GM12878 (cell line): ENCODE measurements around the gene GPR171.

Experiments
- BACH1 ChIP-seq: fragments of 450-650 bp; IDR thresholded peaks from 2 replicates; pipeline ENCODE4 v1.6.1; 2017; ENCODE audit warnings: mild to moderate bottlenecking, borderline replicate concordance
- CTCF ChIP-seq, 3 experiments: IDR thresholded peaks in 2 of 3; conservative IDR thresholded peaks in 1 of 3; 2 replicates each; pipeline ENCODE4 v1.5.1; 2011; ENCODE audit warnings: low read depth in 3 of 3, low read length in 3 of 3, mild to moderate bottlenecking in 3 of 3, control low read depth in 2 of 3, moderate library complexity in 2 of 3, inconsistent platforms in 1 of 3, mixed read lengths in 1 of 3; ENCODE audit not compliant: control insufficient read depth in 2 of 3, insufficient read depth in 1 of 3; ENCODE audit errors: extremely low read depth in 1 of 3
- E4F1 ChIP-seq: fragments of 450-650 bp; IDR thresholded peaks from 2 replicates; pipeline ENCODE4 v1.6.1; 2018; ENCODE audit warnings: borderline replicate concordance, mild to moderate bottlenecking; ENCODE audit not compliant: partially characterized antibody
- PAX8 ChIP-seq: fragments of 450-650 bp; IDR thresholded peaks from 2 replicates; pipeline ENCODE4 v1.6.1; 2017; ENCODE audit warnings: mild to moderate bottlenecking, moderate library complexity
- SMC3 ChIP-seq: IDR thresholded peaks from 2 replicates; pipeline ENCODE4 v1.6.1; 2011; ENCODE audit warnings: low read length, improper control_type of control experiment, borderline replicate concordance
- SREBF2 ChIP-seq: IDR thresholded peaks from 2 replicates; pipeline ENCODE4 v1.6.1; 2012; ENCODE audit warnings: mild to moderate bottlenecking, low read length

- TF ChIP-seq CTCF (IDR thresholded peaks at IDR 0.05 in 2 of 3, conservative IDR thresholded peaks at IDR 0.05 in 1 of 3; ENCODE audit: control insufficient read depth in 2 of 3, extremely low read depth in 1 of 3, insufficient read depth in 1 of 3, low read depth in 3 of 3, low read length in 3 of 3) (no peak), SREBF2 (no peak), BACH1 (no peak), SMC3 (no peak), PAX8 (no peak), E4F1 (no peak)
Observed at GRCh38 chr3:151213881-151214280, 10.9 kb upstream of the GPR171 start.
